ENCODE measurements around the gene GNPTAB.
"Not testable (repeated sequence)": the region's sequence is repeated elsewhere in the genome, so short reads cannot be mapped to it uniquely, and the experiment has no call there.

Gene GNPTAB

GRCh38 chr12:101830367-101831325 lies at the start of gene GNPTAB:
Gene GNPTAB (minus strand): TSS chr12:101830959. CDS start chr12:101830675, 284 bp downstream.
- peak; percentile 39 for DNase-seq (ENCODE audit: low read depth)

- DNase-seq (ENCODE audit: low read depth): no peak
Measured at GRCh38 chr12:101878243-101878821, 47.6 kb upstream of the GNPTAB start.

GRCh38 chr12:101877806-101878242 lies 47.1 kb upstream of the GNPTAB start:
- no peak for DNase-seq (ENCODE audit: low read depth)

GRCh38 chr12:101876861-101877805 lies 46.4 kb upstream of the GNPTAB start, which contains the start of gene DRAM1:
Gene DRAM1 (plus strand): TSS chr12:101877580. CDS start chr12:101877790, 210 bp downstream.
- peak; percentile 64 for DNase-seq (ENCODE audit: low read depth)

- DNase-seq (ENCODE audit: low read depth): no peak
Measured at GRCh38 chr12:101876322-101876860, 45.6 kb upstream of the GNPTAB start.

- no peak for DNase-seq (ENCODE audit: low read depth)
Measured at GRCh38 chr12:101875162-101875561, 44.4 kb upstream of the GNPTAB start.

GRCh38 chr12:101870925-101871324 lies 40.2 kb upstream of the GNPTAB start:
- no peak for DNase-seq (ENCODE audit: low read depth)

- not testable (repeated sequence) for DNase-seq (ENCODE audit: low read depth)
Measured at GRCh38 chr12:101867619-101868018, 36.9 kb upstream of the GNPTAB start.

GRCh38 chr12:101866615-101867373 lies 36.0 kb upstream of the GNPTAB start:
- DNase-seq (ENCODE audit: low read depth): no peak

GRCh38 chr12:101863981-101864380 lies 33.2 kb upstream of the GNPTAB start:
- no peak for DNase-seq (ENCODE audit: low read depth)

- DNase-seq (ENCODE audit: low read depth): no peak
Measured at GRCh38 chr12:101862245-101862644, 31.5 kb upstream of the GNPTAB start.

- DNase-seq (ENCODE audit: low read depth): not testable (repeated sequence)
Measured at GRCh38 chr12:101861688-101862087, 30.9 kb upstream of the GNPTAB start.

GRCh38 chr12:101859664-101860607 lies 29.2 kb upstream of the GNPTAB start:
- DNase-seq (ENCODE audit: low read depth): no peak

GRCh38 chr12:101858361-101858760 lies 27.6 kb upstream of the GNPTAB start:
- no peak for DNase-seq (ENCODE audit: low read depth)

GRCh38 chr12:101857043-101857558 lies 26.3 kb upstream of the GNPTAB start:
- peak; percentile 97 for DNase-seq (ENCODE audit: low read depth)

- DNase-seq (ENCODE audit: low read depth): not testable (repeated sequence)
Measured at GRCh38 chr12:101856614-101857013, 25.9 kb upstream of the GNPTAB start.

GRCh38 chr12:101855976-101856375 lies 25.2 kb upstream of the GNPTAB start:
- no peak for DNase-seq (ENCODE audit: low read depth)

- DNase-seq (ENCODE audit: low read depth): no peak
Measured at GRCh38 chr12:101855364-101855884, 24.7 kb upstream of the GNPTAB start.

- DNase-seq (ENCODE audit: low read depth): no peak
Measured at GRCh38 chr12:101854747-101855146, 24.0 kb upstream of the GNPTAB start.
